HK-2 (cell line): ENCODE measurements around the gene WRAP53.

Source experiments
- DNase-seq: peaks from one replicate; pipeline ENCODE4 v3.0.0-alpha.2; 2018; ENCODE audit not compliant: unreplicated experiment

WRAP53 gene

DNA sequence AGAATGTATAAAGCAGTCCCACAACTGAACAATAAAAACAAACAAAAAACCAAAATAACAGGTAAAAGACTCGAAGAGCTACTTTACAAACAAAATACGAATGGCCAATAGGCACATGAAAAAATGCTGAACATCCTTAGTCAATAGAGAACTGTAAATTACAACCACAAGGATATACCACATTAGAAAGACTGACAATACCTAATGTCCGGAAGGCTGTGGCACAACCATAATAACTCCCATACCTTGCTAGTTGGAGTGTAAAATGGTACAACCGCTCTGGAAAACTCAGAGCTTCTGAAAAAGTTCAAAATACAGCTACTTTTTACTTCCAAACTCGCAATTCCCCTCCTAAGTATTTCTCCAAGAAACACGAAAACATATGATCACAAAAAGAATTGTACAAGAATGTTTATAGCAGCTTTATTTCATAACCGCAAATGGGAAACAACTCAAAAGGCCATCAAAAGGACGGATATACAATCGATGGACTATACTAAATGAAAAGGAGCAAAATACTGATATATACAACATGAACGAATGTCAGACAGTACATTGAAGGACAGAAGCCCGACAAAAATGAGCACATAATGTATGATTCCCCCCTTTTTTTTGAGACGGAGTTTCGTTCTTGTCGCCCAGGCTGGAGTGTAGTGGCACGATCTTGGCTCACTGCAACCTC is 3.3 kb upstream of the WRAP53 start:
- DNase-seq, result no peak

DNA sequence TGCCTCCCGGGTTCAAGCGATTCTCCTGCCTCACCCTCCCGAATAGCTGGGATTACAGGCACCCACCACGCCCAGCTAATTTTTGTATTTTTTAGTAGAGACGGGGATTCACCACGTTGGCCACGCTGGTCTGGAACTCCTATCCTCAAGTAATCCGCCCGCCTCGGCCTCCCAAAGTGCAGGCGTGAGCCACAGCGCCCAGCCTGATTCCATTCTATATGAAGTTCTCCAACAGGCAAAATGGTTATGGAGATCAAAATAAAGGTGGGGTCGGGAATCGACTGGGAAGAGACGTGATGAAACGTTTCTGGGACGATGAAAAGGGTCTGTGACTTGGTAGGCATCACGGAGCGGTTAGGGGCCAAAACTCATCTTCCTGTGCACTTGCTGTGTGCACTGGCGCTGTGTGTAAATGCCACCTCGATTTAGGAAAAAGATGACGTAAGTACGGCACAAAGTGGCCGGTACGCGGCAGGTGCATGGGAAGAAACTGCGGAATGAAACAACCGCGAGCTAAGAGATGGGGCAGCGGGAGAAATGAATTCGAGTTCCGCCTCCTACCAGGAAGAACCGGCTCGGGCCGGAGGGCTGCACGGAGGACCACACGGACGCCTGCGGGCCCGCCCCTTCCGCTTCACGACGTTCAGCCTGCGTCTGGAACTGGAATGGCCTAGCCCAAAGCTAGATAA is 2.6 kb upstream of the WRAP53 start:
- DNase-seq, result peak; percentile 86

DNA sequence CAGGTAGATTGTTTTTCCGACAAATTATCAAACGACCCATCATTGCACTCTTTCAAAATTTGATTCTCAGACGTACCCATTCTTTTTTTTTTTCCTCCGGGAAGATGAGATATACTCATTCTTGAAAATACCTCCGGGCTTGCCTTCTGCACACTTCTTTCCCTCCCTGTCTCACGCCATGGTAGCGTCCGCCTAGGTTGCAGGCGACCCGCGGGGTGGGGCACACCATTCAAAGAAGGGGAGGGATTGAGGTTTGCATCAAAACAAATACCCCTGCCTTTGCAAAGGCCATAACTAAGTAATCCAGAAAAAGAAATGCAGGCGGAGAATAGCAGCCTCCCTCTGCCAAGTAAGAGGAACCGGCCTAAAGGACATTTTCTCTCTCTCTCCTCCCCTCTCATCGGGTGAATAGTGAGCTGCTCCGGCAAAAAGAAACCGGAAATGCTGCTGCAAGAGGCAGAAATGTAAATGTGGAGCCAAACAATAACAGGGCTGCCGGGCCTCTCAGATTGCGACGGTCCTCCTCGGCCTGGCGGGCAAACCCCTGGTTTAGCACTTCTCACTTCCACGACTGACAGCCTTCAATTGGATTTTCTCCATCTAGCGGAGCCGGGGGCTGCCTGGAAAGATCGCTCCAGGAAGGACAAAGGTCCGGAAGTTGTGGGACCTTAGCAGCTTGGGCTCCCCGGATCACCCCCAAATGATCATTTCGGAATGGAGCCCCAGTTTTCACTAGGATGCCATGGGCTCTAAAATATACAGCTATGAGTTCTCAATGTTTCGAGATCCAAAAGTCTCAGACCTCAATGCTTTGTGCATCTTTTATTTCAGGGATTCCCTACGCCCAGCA is 1.8 kb upstream of the WRAP53 start:
- DNase-seq, result peak; percentile 75

DNA sequence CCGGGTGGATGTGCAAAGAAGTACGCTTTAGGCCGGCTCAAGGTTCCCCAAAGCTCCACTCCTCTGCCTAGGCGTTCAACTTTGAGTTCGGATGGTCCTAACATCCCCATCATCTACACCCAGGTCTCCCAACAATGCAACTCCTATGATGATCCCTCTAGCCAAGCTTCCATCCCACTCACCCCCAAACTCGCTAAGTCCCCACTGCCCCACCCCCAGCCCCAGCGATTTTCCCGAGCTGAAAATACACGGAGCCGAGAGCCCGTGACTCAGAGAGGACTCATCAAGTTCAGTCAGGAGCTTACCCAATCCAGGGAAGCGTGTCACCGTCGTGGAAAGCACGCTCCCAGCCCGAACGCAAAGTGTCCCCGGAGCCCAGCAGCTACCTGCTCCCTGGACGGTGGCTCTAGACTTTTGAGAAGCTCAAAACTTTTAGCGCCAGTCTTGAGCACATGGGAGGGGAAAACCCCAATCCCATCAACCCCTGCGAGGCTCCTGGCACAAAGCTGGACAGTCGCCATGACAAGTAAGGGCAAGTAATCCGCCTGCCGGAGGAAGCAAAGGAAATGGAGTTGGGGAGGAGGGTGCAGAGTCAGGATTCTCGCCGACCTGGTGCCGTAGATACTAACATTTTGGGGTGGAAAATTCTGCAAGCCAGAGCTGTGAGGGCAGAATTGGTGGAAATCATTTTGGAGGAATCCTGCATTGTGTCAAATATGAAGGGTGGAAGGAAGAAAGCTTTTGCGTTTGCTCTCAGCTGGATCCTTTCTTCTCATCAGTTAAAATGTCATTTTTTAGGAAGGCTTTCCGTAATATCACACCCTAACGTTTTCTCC is 987 bp upstream of the WRAP53 start, which contains the start of gene TP53:
TP53 (minus strand) TSS at position 419 of the 836 bp plus-strand sequence. CDS start 10,896 bp downstream, outside the sequence.
- peak; percentile 87 for DNase-seq

DNA sequence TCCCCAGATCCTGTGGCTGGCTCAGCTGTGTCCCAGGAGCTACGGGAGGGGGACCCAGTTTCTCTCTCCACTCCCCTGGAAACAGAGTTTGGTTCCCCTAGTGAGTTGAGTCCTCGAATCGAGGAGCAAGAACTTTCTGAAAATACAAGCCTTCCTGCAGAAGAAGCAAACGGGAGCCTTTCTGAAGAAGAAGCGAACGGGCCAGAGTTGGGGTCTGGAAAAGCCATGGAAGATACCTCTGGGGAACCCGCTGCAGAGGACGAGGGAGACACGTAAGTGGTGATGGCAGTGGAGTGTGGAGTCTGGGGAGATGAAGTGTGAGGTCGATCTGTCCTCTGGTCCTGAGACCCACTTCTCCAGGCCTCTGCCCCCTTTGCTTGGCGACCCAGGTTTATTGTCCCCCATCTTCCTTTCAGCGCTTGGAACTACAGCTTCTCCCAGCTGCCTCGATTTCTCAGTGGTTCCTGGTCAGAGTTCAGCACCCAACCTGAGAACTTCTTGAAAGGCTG is 585 bp downstream of the WRAP53 start:
- DNase-seq, result no peak

DNA sequence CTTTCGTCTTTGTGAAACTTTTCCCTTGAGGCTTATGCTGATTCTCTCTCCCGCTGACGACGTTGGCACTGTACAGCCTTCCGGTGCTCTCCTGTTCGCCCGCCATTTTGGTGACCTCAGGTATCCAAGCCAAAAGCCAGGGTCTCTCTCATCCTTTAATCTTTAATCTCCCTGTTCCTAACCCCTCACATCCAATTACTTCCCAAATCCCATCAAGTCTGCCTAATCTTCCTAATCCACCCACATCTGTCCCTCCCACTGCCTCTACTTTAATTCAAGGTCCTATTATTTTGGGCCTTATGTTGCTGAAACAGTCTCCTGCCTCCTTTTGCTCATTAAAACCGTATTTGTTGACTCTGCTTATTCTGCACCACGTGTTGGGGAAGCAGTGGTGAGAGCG is 7.3 kb downstream of the WRAP53 start:
- DNase-seq, result no peak

DNA sequence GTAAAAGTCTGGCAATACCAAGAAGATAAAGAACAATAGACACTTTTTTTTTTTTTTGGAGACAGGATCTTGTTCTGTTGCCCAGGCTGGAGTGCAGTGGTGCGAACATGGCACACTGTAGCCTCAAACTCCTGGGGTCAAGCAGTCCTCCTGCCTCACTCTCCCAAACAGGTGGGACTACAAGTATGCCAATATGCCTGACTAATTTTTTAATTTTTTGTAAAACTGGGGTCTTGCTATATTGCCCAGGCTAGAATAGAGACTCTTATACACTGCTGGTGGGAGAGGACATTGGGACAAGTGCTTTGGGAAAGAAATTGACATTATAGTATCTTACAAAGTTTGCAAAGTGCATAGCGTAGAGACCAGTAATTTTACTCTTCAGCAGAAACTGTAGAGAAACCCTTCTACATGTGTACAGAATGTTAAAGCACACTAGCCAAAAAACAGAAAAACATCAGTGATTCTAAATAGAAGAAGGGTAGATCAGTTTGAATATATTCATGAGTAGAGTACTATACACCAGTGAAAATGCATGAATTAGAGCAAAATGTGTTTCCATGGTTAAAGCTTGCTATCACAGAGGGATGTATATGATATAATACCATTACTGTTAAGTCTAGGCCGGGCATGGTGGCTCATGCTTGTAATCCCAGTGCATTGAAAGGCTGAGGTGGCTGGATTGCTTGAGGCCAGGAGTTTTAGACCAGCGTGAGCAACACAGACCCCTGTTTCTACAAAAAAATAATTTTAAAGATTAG is 9.7 kb downstream of the WRAP53 start:
- no peak for DNase-seq

DNA sequence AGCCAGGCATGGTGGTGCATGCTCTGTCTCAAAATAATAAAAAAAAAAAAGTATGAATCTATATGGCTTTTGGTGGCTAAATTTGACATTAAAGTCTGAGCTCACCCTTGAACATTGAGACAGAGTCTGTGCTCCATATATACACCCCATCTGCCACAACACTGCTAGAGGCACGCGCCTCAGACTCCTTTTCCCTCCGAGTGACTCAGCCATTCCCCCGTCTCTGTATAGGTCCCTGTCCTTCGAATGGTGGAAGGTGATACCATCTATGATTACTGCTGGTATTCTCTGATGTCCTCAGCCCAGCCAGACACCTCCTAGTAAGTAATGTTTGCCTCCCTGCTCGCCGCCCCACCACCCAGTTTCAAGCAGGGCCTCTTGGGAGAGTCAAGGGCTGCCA is 12.2 kb downstream of the WRAP53 start:
- no peak for DNase-seq

DNA sequence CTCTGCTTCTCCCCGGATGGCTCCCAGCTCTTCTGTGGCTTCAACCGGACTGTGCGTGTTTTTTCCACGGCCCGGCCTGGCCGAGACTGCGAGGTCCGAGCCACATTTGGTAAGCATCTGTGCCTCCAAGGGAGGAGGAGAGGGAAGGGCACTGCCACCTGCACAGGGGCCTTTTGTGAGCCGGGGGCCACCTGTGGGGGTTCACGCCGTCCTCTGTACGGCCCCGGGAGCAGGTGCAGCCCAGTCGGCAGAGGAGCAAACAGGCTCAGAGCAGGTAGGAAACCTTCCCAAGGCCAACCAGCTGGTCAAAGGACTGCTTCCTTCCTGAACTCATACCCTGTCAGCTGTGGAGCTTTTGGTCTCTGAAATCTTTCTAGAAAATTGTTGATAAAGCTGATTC is 13.4 kb downstream of the WRAP53 start:
- no peak for DNase-seq

DNA sequence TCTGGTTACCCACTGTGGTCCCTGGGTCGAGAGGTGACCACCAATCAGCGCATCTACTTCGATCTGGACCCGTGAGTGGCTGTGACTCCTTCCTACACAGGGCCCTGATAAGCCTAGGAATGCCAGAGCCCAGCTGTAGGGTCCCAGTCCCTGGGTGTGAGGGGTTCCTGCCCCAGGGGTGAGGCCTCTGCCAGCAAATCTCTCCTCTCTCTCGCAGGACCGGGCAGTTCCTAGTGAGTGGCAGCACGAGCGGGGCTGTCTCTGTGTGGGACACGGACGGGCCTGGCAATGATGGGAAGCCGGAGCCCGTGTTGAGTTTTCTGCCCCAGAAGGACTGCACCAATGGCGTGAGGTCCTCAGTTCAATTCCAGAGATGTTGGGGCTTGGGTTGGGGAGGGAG is 14.5 kb downstream of the WRAP53 start:
- DNase-seq, result no peak

DNA sequence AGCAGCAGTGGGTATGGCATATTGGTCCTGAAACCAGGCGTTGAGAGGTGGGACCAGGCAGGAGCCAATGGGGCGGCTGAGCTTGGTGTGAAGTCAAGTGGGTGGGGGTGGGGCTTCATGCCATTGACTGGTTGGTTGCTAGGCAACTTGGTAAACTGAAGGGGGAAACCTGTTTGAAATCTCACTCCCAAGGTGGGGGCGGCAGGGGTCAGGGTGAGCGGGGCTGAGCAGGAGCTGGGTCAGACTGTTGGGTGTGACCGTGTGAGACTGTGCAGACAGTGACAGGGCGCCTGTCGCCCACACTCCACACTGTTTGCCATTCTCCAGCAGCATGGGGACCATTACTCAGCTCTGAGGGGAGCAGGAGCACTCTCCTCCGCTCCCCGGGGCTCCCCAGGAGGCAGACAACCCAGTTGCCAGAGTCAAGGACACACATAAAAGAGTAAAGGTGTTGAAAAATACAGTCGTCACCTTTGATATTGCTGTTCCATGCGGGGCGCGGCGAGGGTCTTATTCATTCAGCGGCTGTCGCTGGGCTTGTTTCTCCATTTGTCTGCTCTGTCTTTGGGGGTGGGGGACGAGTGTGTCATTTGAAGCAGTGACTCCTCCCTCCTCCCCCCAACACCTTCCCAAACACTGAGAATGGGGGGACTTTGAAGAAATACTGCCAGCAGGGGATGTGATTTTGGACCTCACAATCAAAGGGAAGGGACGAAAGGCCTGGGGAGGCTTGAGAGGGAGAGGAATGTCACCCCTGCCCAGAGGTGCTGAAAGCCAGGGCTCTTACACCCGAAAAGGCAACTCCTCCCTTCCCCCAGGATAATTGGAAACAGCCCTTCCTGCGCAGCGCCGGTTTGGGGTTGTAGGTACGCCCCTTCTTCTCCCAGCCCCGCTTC is 15.6 kb downstream of the WRAP53 start:
- DNase-seq, result no peak

DNA sequence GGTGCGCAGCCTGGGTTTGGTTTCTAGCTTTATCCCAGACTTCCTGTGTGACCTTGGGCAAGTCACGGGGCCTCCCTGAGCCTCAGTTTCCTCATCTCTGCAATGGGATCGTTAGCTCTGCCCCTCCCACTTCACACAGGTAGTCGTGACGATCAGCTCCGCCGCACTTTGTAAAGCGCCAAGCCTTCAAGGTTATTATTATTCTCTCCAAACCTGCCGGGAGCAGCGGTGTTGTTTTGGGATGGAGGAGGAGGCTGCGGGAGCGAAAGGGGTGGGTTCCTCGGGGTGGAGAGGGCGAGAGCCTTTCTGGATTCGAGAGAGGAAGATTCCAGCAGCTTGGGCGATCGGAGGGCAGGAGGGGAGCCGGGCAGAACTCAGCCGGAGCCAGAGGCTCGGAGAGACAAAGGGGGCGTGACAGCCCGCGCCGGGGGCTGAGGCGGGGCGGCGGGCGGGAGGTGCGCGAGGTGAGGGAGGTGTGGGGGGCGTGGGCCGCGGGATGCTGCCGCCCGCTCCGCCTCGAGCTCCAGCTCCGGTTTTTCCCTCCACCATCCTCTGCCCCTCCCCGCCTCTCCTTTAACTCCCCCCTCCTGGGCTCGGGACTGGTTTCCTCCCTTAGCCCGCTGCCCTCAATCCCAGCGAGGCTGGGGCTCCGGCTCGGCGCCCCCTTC is 16.5 kb downstream of the WRAP53 start, which contains the start of gene EFNB3:
EFNB3 (plus strand) TSS at position 602 of the 668 bp plus-strand sequence. CDS start 397 bp downstream, outside the sequence.
- DNase-seq, result no peak

DNA sequence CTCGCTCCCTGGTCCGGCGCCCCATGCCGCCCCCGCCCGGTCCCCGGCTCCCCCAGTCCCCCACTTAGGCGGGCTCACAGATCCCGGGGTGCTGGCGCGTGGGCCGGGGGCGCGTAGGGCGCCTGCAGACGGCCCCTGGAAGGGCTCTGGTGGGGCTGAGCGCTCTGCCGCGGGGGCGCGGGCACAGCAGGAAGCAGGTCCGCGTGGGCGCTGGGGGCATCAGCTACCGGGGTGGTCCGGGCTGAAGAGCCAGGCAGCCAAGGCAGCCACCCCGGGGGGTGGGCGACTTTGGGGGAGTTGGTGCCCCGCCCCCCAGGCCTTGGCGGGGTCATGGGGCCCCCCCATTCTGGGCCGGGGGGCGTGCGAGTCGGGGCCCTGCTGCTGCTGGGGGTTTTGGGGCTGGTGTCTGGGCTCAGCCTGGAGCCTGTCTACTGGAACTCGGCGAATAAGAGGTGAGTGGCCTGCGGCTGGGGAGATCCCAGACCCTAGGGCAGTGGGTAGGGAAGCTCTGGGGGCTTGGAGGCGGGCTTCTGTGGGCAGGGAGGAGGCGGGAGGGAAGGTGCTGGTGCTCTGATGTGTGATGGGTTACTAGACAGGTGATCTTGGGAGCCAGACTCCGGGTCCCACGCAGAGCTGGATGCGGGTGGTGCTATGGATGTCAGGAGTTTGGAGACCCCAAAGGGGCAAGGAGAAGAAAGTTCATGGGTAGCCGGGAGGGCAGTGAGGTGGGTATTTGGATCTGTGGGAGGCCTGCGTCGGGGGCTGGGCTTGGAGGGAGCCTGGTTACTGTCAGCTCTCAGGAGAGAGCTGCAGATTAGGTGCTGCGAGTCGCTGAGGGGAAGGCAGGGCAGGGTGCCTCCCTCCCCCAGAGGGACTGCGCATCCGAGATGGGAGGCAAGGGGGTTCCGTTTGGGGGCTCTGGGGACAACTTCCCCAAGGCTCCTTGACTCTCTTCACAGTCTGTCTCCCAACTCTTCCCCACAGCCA is 17.3 kb downstream of the WRAP53 start:
- no peak for DNase-seq

DNA sequence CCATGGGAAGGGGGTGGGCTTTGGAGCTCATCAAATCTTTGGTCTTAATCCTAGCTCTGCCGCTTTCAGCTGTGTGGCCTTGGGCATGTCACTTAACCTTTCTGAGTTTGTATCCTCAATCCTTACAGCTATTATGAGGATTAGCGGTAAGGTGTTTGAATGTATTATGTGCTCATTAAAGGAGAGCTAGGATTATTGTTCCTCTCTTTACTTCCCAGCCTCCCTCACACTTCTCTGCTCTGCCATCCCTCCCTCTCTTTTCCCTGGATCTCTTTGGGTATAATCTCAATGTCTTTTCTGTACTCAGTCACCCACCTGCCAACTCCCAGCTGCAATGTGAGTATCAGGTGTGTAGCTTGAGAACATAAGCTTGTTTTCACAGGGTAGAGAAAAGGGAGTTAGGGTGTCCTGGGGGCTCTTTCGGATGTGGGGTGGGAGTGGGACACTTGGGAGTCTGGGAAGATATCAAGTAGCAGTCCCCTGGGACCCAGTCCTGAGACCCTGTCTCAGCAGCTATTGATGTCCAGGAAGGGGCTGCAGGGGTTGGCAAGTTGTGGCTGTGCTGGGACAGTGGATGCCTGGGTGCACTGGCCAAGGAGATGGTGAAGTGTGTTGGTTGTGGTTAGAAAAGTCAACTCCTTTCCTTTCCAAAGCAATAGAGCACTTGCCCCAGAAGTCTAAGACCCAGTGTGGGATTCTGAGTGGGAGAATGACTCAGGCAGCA is 18.5 kb downstream of the WRAP53 start:
- no peak for DNase-seq

DNA sequence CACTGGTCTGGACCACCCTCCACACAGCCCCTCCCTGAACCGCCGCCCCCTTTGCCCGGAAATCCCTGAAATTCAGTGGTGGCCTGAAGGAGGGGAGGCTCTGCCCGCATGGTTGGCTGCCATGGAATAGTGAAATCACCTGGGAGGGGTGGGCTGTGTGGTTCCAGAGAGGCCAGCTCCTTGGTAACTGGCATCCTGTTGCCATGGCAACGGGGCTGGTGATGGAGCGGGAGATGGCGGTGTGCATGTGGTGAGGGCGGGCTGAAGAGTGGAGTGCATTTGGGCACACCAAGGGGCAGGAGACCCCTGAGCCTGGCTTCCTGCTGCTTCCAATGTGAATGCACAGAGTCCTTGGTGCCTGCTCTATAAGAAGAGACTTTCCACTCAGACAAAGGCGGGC is 19.2 kb downstream of the WRAP53 start:
- no peak for DNase-seq

DNA sequence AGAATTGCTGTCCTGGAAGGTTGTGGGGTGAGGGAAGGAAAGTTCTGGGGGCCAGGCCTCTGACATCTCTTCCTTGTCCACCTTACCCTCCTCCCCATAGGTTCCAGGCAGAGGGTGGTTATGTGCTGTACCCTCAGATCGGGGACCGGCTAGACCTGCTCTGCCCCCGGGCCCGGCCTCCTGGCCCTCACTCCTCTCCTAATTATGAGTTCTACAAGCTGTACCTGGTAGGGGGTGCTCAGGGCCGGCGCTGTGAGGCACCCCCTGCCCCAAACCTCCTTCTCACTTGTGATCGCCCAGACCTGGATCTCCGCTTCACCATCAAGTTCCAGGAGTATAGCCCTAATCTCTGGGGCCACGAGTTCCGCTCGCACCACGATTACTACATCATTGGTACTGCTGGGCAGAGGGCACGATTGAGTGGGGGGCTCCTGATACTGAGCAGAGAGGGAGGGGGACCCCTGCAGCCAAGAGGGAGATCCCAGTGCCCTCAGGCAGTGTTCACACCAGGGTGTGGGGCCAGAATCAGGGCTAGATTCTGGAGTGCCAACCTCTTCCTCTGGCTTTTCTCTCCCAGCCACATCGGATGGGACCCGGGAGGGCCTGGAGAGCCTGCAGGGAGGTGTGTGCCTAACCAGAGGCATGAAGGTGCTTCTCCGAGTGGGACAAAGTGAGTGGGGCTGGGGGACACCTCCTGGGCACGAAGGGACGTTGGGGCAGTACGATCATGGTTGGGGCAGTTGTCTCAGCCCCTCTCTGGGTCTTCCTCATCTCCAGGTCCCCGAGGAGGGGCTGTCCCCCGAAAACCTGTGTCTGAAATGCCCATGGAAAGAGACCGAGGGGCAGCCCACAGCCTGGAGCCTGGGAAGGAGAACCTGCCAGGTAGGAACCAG is 19.8 kb downstream of the WRAP53 start:
- no peak for DNase-seq
